Prostate gland (tissue), 2 donors: Measurements from ENCODE around the gene TSHZ2.

Source experiments
- CTCF ChIP-seq, 4 experiments: fragments of 200-600 bp in 2 of 4; fragments of 450-650 bp in 2 of 4; sonication (generic) in 2 of 4; IDR thresholded peaks; 1 replicate in 3 of 4; 2 replicates in 1 of 4; pipeline ENCODE4 v1.5.1; 2016 to 2019; ENCODE audit warnings: antibody characterized with exemption in 4 of 4, mild to moderate bottlenecking in 2 of 4, moderate library complexity in 2 of 4
- POLR2A ChIP-seq: fragments of 450-650 bp; IDR thresholded peaks from one replicate; pipeline ENCODE4 v1.6.1; 2016; ENCODE audit warnings: antibody characterized with exemption, mild to moderate bottlenecking

GRCh38 chr20:53385941-53386767, 414.0 kb downstream of the TSHZ2 start:
- no peak for TF ChIP-seq POLR2A
- no peak for TF ChIP-seq CTCF (IDR thresholded peaks at IDR 0.05)
